Measurements from ENCODE around the gene GPR150. TPM values are rescaled to one million over a fixed set of nuclear protein-coding genes. Genes with fewer than 3 reads are reported as not detected.

GPR150 gene
- total and polyA plus RNA-seq, 10 of the 15 experiments (the other 5 are each of a cell fraction or from before 2014, with no cell fraction given), result 0.08 to 1.1 (median 0.37) TPM; not detected in 1

- SMC1A ChIA-PET (ENCODE audit: uncharacterized antibody, unreplicated experiment), result interaction anchor here (1.2 to 2.7 kb wide), 5 partner anchors 8 to 111 kb away, joined by 3 to 14 read pairs (median 6); no protein-coding TSS in a partner anchor
- DNase-seq (ENCODE audit: low read depth, low spot score), result no peak
Measured at GRCh38 chr5:95623706-95624105, 3.8 kb downstream of the GPR150 start.

More at GRCh38 chr5:95623706-95624105, 3.8 kb downstream of the GPR150 start:
- FAIRE-seq (no peak), ATAC-seq (no peak)
- no peak overlapping the region for H2AFZ ChIP-seq (ENCODE audit: control insufficient read depth, low read depth, low read length)
- RAD21 ChIA-PET (ENCODE audit: unreplicated experiment), result interaction anchor here (1.9 kb wide), 1 partner anchor 18 kb away, joined by 7 read pairs; no protein-coding TSS in a partner anchor
- no peaks in the 10 kb centered on the region for H3K36me3 ChIP-seq (ENCODE audit: control insufficient read depth in 2 of 2, insufficient read depth in 2 of 2, low read length in 1 of 2)
- intact Hi-C loops (cut with micrococcal nuclease; ENCODE audit: unreplicated experiment), result no loop called here
- CTCF ChIA-PET, result interaction anchor here (1.0 to 3.0 kb wide), 6 partner anchors 21 to 248 kb away, joined by 3 to 14 read pairs (median 4); no protein-coding TSS in a partner anchor
- H3K9ac ChIP-seq (ENCODE audit: control insufficient read depth, insufficient read depth, low read length), result no peak overlapping the region
- H3K9me3 ChIP-seq (replicated peaks; ENCODE audit: control insufficient read depth, insufficient read depth, low read length), result no peaks in the 10 kb centered on the region; the same call in 2 of the 3 replicates
- POLR2A ChIA-PET, result no interaction called here
- in situ Hi-C loops (cut with MboI), result no loop called here
- H3K4me1 ChIP-seq (ENCODE audit: control insufficient read depth, insufficient read depth, low read length), result peaks cover 19% of the 10 kb centered on the region
- TF ChIP-seq ELK1 (IDR thresholded peaks at IDR 0.05; ENCODE audit: low read depth, low read length), result no peak
- TF ChIP-seq ASH2L (IDR thresholded peaks at IDR 0.05; ENCODE audit: borderline replicate concordance, low read depth), result no peak
- TF ChIP-seq ZNF592 (IDR thresholded peaks at IDR 0.05), result no peak
- no peak for TF ChIP-seq RUNX3 (IDR thresholded peaks at IDR 0.05; ENCODE audit: low read length)
- TF ChIP-seq NR2C1 (IDR thresholded peaks at IDR 0.05), result no peak
- TF ChIP-seq CEBPB (IDR thresholded peaks at IDR 0.05; ENCODE audit: borderline replicate concordance in 1 of 2, low read depth in 2 of 2, low read length in 2 of 2), result no peak
- TF ChIP-seq TCF12 (IDR thresholded peaks at IDR 0.05; ENCODE audit: low read depth, low read length), result no peak
- peaks cover 3% of the 10 kb centered on the region; the same call in 1 of the 2 replicates for H3K79me2 ChIP-seq (ENCODE audit: control insufficient read depth, insufficient read depth, low read length)
- peaks cover 0 to 2% of the 10 kb centered on the region in 2 experiments; a peak in 1 of 4 replicates for H3K27me3 ChIP-seq (replicated peaks in 1 of 2; ENCODE audit: control insufficient read depth in 2 of 2, insufficient read depth in 2 of 2, low read length in 1 of 2)
- H3K4me2 ChIP-seq (ENCODE audit: control insufficient read depth, insufficient read depth), result no peak overlapping the region
- 84% methylated on average over 5 of the region's 5 CpGs for WGBS (ENCODE audit: insufficient coverage, insufficient replicate concordance, low lambda C conversion rate, missing lambda C conversion rate)
- no peaks in the 10 kb centered on the region for H4K20me1 ChIP-seq (ENCODE audit: control insufficient read depth, insufficient read depth)
- BruUV-seq (replicated peaks), result no TSS peak
- H3K4me3 ChIP-seq, result no peak overlapping the region
- H3K27ac ChIP-seq (ENCODE audit: control insufficient read depth, insufficient read depth), result no peak overlapping the region

All from GM12878 (cell line).